GM18502 (cell line): Measurements from ENCODE around the gene DENND5B.

ENCODE experiments used
- ATAC-seq: cut with Tn5 transposase; IDR thresholded peaks from one replicate; pipeline ENCODE4 v1.9.1; 2021; ENCODE audit warnings: mild to moderate bottlenecking; ENCODE audit not compliant: unreplicated experiment, poor library complexity

DENND5B gene

GRCh38 chr12:31353750-31354708, 236.9 kb downstream of the DENND5B start:
- no peak for ATAC-seq

- no peak for ATAC-seq
These were observed 244.7 kb downstream of the DENND5B start for GRCh38 chr12:31346267-31346666.

GRCh38 chr12:31343139-31343538, 247.8 kb downstream of the DENND5B start:
- no peak for ATAC-seq

GRCh38 chr12:31342286-31342685, 248.7 kb downstream of the DENND5B start:
- no peak for ATAC-seq

GRCh38 chr12:31339831-31340622, 250.9 kb downstream of the DENND5B start:
- no peak for ATAC-seq

GRCh38 chr12:31337952-31338351, 253.0 kb downstream of the DENND5B start:
- no peak for ATAC-seq
